ENCODE measurements around the gene ZHX3. TPM values are rescaled to one million over a fixed set of nuclear protein-coding genes. Genes with fewer than 3 reads are reported as not detected.

ZHX3 gene
- total RNA-seq, 4 donors from 2014 or later: 19.2 to 32.9 (median 31.4) TPM

DNA sequence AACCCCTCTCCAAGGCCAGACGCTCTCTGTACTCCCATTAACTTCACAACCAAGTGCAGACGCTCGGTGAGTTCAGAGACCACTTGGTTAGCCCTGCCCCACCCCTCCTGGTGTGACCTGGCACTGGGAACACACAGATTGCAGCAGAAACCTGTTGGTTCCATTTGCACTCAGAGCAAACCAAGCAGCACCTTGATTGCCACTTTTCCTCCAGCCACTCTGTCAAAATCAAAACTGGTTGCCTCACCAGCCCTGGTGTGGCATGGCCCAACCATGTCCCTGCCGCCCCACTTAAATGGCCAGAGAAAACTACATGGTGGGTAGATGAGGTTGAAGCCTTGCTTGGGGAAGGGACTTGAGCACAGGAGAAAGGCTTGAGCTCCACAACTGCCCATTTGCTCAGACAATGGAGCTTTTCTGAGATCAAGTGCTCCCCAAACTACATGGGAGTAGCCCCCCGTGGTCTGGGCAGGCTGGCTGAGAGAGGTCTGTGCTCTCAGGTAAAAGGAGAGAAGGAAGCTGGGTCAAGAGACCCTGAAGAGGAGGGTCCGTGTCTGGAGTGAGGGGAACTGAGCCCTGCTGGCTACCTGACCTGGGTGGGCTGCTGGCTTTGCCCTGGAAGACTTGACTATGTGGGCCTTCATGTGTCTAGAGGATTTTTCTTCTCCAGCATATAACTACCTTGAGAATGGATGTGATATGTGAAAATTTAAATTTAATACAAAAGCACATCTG, 136.8 kb downstream of the ZHX3 start:
- Histone ChIP-seq H3K4me3 (no peak overlapping the region), H3K9me3 (no peaks in the 10 kb centered on the region), H3K4me1 (peaks cover 21% of the 10 kb centered on the region), H3K27ac (no peak overlapping the region), H3K36me3 (peaks cover 17% of the 10 kb centered on the region), H3K27me3 (no peaks in the 10 kb centered on the region)
- WGBS: 97% methylated on average over 6 of the region's 6 CpGs
- no peak for DNase-seq (ENCODE audit: low spot score in 2 of 2)
- TF ChIP-seq EP300 (IDR thresholded peaks at IDR 0.05) (no peak), POLR2AphosphoS5 (IDR thresholded peaks at IDR 0.05) (no peak), POLR2A (IDR thresholded peaks at IDR 0.05) (no peak)
- TF ChIP-seq, protein P1, sequence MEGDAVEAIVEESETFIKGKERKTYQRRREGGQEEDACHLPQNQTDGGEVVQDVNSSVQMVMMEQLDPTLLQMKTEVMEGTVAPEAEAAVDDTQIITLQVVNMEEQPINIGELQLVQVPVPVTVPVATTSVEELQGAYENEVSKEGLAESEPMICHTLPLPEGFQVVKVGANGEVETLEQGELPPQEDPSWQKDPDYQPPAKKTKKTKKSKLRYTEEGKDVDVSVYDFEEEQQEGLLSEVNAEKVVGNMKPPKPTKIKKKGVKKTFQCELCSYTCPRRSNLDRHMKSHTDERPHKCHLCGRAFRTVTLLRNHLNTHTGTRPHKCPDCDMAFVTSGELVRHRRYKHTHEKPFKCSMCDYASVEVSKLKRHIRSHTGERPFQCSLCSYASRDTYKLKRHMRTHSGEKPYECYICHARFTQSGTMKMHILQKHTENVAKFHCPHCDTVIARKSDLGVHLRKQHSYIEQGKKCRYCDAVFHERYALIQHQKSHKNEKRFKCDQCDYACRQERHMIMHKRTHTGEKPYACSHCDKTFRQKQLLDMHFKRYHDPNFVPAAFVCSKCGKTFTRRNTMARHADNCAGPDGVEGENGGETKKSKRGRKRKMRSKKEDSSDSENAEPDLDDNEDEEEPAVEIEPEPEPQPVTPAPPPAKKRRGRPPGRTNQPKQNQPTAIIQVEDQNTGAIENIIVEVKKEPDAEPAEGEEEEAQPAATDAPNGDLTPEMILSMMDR (IDR thresholded peaks at IDR 0.05): no peak

DNA sequence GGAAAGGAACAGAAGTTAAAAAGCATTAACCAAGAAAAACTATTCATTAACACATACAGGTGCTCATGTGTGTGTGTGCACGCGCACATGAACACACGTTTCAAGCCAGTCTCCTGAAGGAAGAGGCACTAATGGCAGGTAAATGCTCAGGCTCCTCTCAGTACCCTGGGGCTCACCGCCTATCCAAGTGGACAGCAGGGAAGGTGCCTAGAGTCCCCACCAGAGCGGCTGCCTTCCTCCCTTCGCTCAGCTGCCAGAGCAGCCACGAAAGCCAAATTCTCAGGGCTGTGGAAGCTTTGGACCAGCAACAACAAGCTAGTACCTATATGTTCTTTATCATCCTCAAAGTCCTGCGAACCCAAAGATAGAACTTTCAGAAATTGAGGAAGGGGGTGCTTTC, 137.6 kb downstream of the ZHX3 start:
- DNase-seq (ENCODE audit: low spot score in 2 of 2): peak in 1 of 2 donors; percentile 38
- no peak overlapping the region for H3K27ac ChIP-seq
- WGBS: 96% methylated on average over 8 of the region's 8 CpGs

DNA sequence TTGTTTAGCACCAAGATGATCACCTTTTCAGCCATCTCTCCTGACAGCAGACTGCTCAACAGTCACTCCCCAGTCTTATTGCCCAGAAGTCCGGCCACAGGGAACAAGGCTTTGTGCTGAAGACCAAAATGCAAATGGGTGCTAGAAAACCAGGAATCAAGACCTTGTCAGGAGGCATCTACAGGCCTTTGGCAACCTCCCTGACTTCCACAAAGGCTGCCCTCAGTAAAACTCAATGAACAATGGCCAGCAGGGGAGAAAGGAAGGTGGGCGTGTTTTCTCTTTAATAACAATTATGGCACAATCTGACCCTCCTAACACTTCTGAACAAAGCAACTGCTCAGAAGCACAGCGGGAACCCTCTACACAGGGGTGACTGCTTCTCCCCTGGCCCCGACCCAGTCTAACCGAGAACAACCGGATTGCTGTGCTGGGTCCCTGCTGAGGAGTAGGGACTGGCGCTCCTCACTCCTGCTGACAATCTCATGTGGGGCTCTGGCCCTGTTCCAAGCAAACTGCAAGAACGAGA, 138.6 kb downstream of the ZHX3 start:
- Histone ChIP-seq H3K36me3 (peaks cover 31% of the 10 kb centered on the region), H3K27me3 (no peaks in the 10 kb centered on the region), H3K9me3 (no peaks in the 10 kb centered on the region), H3K27ac (no peak overlapping the region), H3K4me3 (no peak overlapping the region), H3K4me1 (peaks cover 27% of the 10 kb centered on the region)
- 61% methylated on average over 8 of the region's 8 CpGs for WGBS
- TF ChIP-seq, protein P1 (IDR thresholded peaks at IDR 0.05): no peak
- no peak for TF ChIP-seq EP300 (IDR thresholded peaks at IDR 0.05)
- no peak for TF ChIP-seq POLR2A (IDR thresholded peaks at IDR 0.05)
- TF ChIP-seq POLR2AphosphoS5 (IDR thresholded peaks at IDR 0.05): no peak
- peak in 1 of 2 donors; percentile 65 for DNase-seq (ENCODE audit: low spot score in 2 of 2)

More for the DNA sequence above, 137.6 kb downstream of the ZHX3 start:
- H3K4me1 ChIP-seq: peaks cover 27% of the 10 kb centered on the region
- H3K4me3 ChIP-seq: no peak overlapping the region
- TF ChIP-seq EP300 (IDR thresholded peaks at IDR 0.05) (no peak), POLR2A (IDR thresholded peaks at IDR 0.05) (no peak), POLR2AphosphoS5 (IDR thresholded peaks at IDR 0.05) (no peak)
- TF ChIP-seq, protein P1 (IDR thresholded peaks at IDR 0.05): no peak
- H3K27me3 ChIP-seq: no peaks in the 10 kb centered on the region
- H3K36me3 ChIP-seq: peaks cover 21% of the 10 kb centered on the region
- H3K9me3 ChIP-seq: no peaks in the 10 kb centered on the region

DNA sequence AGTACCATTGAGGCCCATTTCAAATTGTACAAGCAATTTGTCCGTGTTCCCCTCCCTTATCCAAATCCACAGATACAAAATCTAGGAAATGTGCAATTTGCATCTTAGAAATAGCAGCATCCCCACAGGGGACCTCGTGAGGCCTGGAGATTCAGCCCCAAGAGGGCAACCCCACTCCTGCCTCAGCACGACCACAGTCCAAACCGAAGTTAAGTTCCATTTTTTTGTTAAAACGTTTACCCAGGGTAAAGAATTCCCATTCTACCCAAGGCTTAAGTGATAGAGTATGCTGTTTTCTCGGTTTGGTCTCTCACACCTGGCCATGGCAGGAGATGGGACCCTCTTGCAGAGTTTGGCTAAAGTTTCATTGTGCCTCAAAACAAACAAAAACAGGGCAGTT, 139.0 kb downstream of the ZHX3 start:
- no peak for DNase-seq (ENCODE audit: low spot score in 2 of 2)
- H3K4me3 ChIP-seq: no peak overlapping the region
- H3K27ac ChIP-seq: peak overlapping the region; percentile 18
- peaks cover 35% of the 10 kb centered on the region for H3K36me3 ChIP-seq
- TF ChIP-seq POLR2A (IDR thresholded peaks at IDR 0.05) (no peak), EP300 (IDR thresholded peaks at IDR 0.05) (no peak), POLR2AphosphoS5 (IDR thresholded peaks at IDR 0.05) (no peak)
- TF ChIP-seq, protein P1 (IDR thresholded peaks at IDR 0.05): no peak
- H3K9me3 ChIP-seq: no peaks in the 10 kb centered on the region
- no peaks in the 10 kb centered on the region for H3K27me3 ChIP-seq
- H3K4me1 ChIP-seq: peaks cover 31% of the 10 kb centered on the region
- 77% methylated on average over 6 of the region's 6 CpGs for WGBS

DNA sequence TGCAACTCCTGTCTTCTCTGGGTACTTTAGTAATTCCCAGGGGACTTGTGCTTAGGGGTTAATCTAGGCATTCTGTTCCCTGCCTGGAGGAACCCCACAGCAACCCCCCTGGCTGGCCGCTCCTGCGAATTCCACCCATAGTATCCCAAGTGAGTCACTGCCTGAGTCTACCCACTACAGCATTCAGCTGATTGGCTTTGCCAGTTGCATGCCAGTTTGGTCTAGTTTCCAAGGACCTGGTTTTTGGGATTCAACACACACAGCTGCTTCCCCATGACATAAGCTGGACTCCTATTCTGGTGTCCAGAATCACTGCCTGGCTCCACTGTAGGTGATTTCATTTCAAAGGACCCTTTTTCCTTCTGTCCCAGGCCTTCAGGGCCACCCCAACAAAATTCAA, 139.9 kb downstream of the ZHX3 start:
- peak in 1 of 2 donors; percentile 65 for DNase-seq (ENCODE audit: low spot score in 2 of 2)
- Histone ChIP-seq H3K27me3 (no peaks in the 10 kb centered on the region), H3K4me1 (peaks cover 38% of the 10 kb centered on the region), H3K4me3 (no peak overlapping the region), H3K27ac (peak overlapping the region; percentile 18), H3K9me3 (no peaks in the 10 kb centered on the region), H3K36me3 (peaks cover 35% of the 10 kb centered on the region)
- TF ChIP-seq POLR2AphosphoS5 (IDR thresholded peaks at IDR 0.05) (no peak), POLR2A (IDR thresholded peaks at IDR 0.05) (no peak), EP300 (IDR thresholded peaks at IDR 0.05) (no peak)
- TF ChIP-seq, protein P1 (IDR thresholded peaks at IDR 0.05): no peak
- 7% methylated on average over 2 of the region's 2 CpGs for WGBS

Data from suprapubic skin (tissue), 4 donors.